NCI-H2029 (cell line): ENCODE measurements around the gene PDLIM7.

ENCODE experiments used
- DNase-seq: peaks from one replicate; lab custom pipeline; 2025; lab: John Stamatoyannopoulos, UW

Gene PDLIM7

GRCh38 chr5:177507596-177508220 lies 10.3 kb upstream of the PDLIM7 start:
- DNase-seq, result no peak

GRCh38 chr5:177507165-177507564 lies 9.8 kb upstream of the PDLIM7 start:
- peak; percentile 20 for DNase-seq

- DNase-seq, result no peak
Measured at GRCh38 chr5:177505075-177505474, 7.7 kb upstream of the PDLIM7 start.

- no peak for DNase-seq
Measured at GRCh38 chr5:177504086-177505056, 7.0 kb upstream of the PDLIM7 start.

GRCh38 chr5:177503351-177504085 lies 6.1 kb upstream of the PDLIM7 start:
- no peak for DNase-seq

- no peak for DNase-seq
Measured at GRCh38 chr5:177502886-177503285, 5.5 kb upstream of the PDLIM7 start.

- no peak for DNase-seq
Measured at GRCh38 chr5:177501874-177502678, 4.7 kb upstream of the PDLIM7 start.

- peak; percentile 68 for DNase-seq
Measured at GRCh38 chr5:177500685-177501522, 3.5 kb upstream of the PDLIM7 start.

- DNase-seq, result no peak
Measured at GRCh38 chr5:177499842-177500241, 2.4 kb upstream of the PDLIM7 start.

- no peak for DNase-seq
Measured at GRCh38 chr5:177498013-177498787, 796 bp upstream of the PDLIM7 start.

- peak; percentile 81 for DNase-seq
Measured at GRCh38 chr5:177496727-177497291, 595 bp downstream of the PDLIM7 start.

- peak; percentile 40 for DNase-seq
Measured at GRCh38 chr5:177496070-177496726, 1.2 kb downstream of the PDLIM7 start.

GRCh38 chr5:177495243-177496060 lies 2.0 kb downstream of the PDLIM7 start:
- DNase-seq, result no peak

- no peak for DNase-seq
Measured at GRCh38 chr5:177494346-177495195, 2.8 kb downstream of the PDLIM7 start.

GRCh38 chr5:177493795-177494345 lies 3.5 kb downstream of the PDLIM7 start:
- no peak for DNase-seq

- no peak for DNase-seq
Measured at GRCh38 chr5:177492841-177493240, 4.6 kb downstream of the PDLIM7 start.
